ENCODE results near the gene PARD3B. TPM values are rescaled to one million over a fixed set of nuclear protein-coding genes. Genes with fewer than 3 reads are reported as not detected.

The PARD3B gene
- total RNA-seq, 2 experiments from 2014 or later: 0.49 to 1.1 TPM

DNA sequence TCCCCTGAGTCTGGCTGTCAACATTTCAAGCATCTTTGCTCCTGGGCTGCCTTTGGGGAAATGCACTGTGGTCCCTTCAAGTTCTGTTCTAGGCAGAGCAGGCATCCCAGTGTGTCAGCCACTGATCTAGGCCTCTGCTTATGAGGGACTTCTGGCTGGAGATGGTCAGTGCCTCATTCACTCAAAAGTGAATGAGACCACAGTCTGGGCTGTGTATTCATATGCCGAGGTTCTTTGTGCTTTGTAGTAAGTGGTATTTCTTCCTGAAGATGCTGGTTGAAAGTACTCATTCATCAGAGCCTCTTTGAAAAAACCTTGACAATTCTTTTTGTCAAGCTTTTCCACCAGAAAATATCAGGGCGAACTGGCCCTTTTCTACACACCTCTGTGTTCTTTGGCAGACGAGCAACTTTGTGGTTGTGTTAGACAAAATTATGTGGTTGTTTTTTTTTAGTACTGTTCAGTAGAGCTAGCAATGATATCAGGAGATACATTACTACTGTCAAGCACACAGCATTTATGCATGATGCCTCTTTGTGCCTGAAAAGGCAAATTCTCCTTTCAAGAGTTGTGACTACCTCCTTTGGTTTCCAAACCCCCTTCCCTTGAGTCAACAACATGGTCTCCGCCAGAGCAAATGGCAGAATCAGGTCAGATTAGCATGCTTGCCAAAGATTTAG, 626.1 kb downstream of the PARD3B start:
- Mint-ChIP-seq H3K9me3 (peaks cover 4% of the 10 kb centered on the region), H3K4me3 (no peak overlapping the region), H3K27me3 (no peaks in the 10 kb centered on the region), H3K36me3 (no peaks in the 10 kb centered on the region), H3K4me1 (peaks cover 6% of the 10 kb centered on the region), H3K27ac (no peak overlapping the region)
- no peak for DNase-seq

DNA sequence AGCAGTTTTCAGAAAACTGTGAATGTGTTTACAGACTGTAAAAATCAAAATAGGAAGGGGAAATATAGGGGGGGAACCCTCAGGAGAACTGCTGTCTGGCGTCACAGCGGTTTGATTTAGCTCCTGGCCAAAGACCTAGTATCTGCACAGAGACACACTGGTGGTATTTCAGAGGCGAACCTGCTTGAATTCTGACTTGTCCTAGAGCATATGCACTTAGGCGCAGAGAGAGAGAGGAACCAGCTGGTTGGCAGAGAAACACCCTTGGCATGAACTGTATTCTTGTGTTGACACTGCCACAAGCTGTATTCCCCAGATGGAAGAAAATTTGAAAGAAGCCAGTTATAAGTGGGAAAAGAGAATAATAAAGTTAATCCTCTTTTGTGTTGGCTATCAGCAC, 630.6 kb downstream of the PARD3B start:
- H3K27ac Mint-ChIP-seq: no peak overlapping the region
- H3K9me3 Mint-ChIP-seq: no peaks in the 10 kb centered on the region
- no peak for DNase-seq
- H3K4me1 Mint-ChIP-seq: no peaks in the 10 kb centered on the region
- no peaks in the 10 kb centered on the region for H3K36me3 Mint-ChIP-seq
- no peak overlapping the region for H3K4me3 Mint-ChIP-seq
- H3K27me3 Mint-ChIP-seq: no peaks in the 10 kb centered on the region

DNA sequence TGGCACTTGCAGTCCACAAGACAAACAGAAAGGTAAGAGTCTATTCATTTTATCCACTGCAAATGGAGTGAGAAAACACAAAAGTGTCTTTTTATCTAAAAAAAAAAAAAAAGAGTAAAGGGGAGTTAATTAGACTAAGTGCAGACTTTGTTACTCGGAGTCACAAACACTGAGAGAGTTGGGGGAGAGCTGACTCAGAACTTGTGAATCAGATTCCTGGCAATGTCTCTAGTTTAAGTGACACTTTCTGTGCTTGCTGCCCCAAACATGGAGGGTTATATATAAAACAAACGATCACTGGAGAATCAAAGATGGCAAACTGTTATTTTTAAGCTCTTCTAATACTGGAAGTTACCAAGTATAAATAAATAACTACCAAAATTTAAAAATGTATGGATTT, 631.3 kb downstream of the PARD3B start:
- H3K9me3 Mint-ChIP-seq: no peaks in the 10 kb centered on the region
- no peaks in the 10 kb centered on the region for H3K4me1 Mint-ChIP-seq
- H3K27ac Mint-ChIP-seq: no peak overlapping the region
- H3K36me3 Mint-ChIP-seq: no peaks in the 10 kb centered on the region
- DNase-seq: no peak
- no peaks in the 10 kb centered on the region for H3K27me3 Mint-ChIP-seq
- no peak overlapping the region for H3K4me3 Mint-ChIP-seq

DNA sequence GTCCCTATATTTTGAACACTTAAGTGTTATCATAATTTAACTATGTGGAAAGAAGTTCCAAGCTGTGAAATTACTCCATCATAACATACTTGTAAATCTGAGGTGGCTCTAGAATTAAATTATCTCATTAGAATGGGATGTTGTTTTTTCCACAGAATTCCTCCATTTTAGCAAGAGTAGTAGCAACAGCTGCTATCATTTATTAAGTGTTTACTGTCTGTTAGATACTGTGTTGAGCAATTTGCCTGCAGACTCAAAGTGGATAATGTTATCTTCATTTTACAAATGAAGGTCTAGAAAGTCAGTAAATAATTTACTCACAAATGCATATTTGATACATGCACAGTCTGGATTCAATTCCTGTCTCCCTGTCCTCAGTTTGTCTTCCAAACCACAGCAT, 632.3 kb downstream of the PARD3B start:
- Mint-ChIP-seq H3K27me3 (no peaks in the 10 kb centered on the region), H3K4me3 (no peak overlapping the region), H3K36me3 (no peaks in the 10 kb centered on the region), H3K4me1 (no peaks in the 10 kb centered on the region), H3K27ac (no peak overlapping the region), H3K9me3 (no peaks in the 10 kb centered on the region)
- no peak for DNase-seq

DNA sequence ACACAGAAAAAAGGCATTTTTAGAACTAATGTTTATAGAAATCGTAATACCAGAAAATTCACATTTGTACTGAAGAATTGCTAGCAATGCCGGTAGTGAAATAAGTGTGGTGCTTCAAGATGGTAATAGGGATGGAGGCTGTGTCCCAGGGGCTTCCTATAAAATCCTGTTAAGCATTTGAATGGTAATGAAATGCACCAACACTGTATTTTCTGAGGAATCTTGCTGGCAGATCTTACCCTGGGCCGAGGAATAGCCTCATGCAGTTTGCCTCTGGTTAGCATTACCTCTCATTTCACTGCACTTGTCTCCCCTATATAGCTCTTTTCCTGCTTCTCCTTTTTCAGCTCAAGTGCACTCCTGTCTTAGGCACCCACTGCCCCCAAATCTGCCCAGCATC, 635.5 kb downstream of the PARD3B start:
- no peak overlapping the region for H3K4me3 Mint-ChIP-seq
- no peak for DNase-seq
- H3K27me3 Mint-ChIP-seq: no peaks in the 10 kb centered on the region
- no peak overlapping the region for H3K27ac Mint-ChIP-seq
- H3K4me1 Mint-ChIP-seq: no peaks in the 10 kb centered on the region
- H3K9me3 Mint-ChIP-seq: no peaks in the 10 kb centered on the region
- H3K36me3 Mint-ChIP-seq: no peaks in the 10 kb centered on the region

DNA sequence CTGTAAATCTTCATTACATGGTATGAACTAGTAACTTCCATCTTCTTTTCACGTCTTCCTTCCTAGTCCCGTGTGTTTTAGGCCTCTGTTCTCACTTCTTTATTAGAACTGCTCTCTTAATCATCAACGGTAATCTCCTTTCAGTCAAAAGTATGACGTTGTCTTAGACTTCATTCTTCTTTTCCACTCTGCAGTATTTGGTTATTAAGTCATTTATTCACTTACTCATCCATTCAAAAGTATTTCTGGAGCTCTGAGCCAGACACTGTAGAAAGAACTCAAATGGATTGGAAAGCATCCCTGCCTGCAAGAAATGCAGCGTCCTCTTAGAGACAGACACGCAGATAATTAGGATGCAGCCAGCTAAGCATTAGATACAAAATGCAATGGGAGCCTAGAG, 642.5 kb downstream of the PARD3B start:
- no peak overlapping the region for H3K27ac Mint-ChIP-seq
- no peaks in the 10 kb centered on the region for H3K36me3 Mint-ChIP-seq
- H3K27me3 Mint-ChIP-seq: no peaks in the 10 kb centered on the region
- peaks cover 2% of the 10 kb centered on the region for H3K4me1 Mint-ChIP-seq
- no peak overlapping the region for H3K4me3 Mint-ChIP-seq
- DNase-seq: no peak
- H3K9me3 Mint-ChIP-seq: no peaks in the 10 kb centered on the region

DNA sequence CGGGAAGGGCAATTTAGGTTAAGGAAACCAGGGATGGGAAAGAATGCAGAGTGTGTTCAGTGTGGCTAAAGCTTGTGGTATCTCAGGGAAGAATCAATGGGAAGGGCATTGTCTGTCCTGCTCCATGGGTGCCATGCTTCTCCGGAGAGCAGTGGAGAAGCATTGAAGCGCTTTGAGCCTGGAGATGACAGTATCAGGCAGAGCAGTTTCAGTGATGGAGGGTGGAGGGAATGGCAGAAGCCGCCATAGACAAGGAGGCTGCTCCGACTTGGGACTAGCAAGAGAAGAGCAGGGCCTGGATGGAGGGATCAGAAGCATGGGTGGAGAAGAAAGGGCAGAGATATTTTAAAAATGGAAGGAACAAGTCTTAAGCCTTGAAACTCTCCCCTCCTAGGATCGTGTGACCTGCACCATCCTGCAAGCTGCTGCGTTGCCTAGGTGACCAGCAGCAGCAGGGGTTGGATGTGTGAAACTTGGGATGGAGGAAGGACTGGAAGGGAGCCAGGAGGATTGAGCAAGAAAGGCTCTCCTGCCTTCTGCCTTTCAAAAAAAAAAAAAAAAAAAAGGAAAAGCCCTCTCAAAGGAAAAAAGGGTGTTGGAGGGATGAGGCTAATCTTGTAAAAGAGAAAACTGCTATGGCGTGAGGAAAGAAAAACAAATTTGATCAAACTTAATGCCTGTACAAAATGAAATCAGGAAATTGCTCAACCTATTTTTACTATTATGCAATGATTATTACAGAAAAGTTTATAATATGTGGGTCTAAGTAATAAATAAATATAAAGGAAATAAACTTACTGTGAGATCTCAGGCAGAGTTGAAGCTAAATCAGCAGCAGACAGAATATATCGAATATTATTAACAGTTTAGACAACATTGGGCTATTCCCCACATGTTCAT, 643.2 kb downstream of the PARD3B start:
- DNase-seq: no peak
- Mint-ChIP-seq H3K36me3 (no peaks in the 10 kb centered on the region), H3K27me3 (no peaks in the 10 kb centered on the region), H3K9me3 (no peaks in the 10 kb centered on the region), H3K4me3 (no peak overlapping the region), H3K27ac (no peak overlapping the region), H3K4me1 (peaks cover 2% of the 10 kb centered on the region)

DNA sequence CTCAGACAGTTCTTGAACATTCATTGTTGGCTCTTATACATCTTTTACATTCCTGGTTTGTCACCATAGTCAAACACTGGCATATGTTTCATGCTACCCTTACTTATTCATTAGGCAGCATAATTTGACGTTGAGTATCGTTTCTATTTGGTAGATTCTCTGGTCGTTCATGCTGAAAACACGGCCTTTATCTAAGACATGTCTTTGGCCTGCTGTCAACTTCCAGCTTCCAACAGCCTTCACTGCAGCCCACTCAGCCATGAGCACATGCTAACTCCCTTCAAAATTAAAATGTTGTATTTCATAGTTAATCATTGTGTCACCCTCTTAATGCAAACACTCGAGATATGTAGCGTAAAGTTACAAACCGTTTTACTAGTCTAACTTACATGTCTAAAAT, 644.0 kb downstream of the PARD3B start:
- H3K27ac Mint-ChIP-seq: no peak overlapping the region
- DNase-seq: no peak
- no peaks in the 10 kb centered on the region for H3K9me3 Mint-ChIP-seq
- H3K4me3 Mint-ChIP-seq: no peak overlapping the region
- no peaks in the 10 kb centered on the region for H3K36me3 Mint-ChIP-seq
- H3K27me3 Mint-ChIP-seq: no peaks in the 10 kb centered on the region
- H3K4me1 Mint-ChIP-seq: peaks cover 2% of the 10 kb centered on the region

DNA sequence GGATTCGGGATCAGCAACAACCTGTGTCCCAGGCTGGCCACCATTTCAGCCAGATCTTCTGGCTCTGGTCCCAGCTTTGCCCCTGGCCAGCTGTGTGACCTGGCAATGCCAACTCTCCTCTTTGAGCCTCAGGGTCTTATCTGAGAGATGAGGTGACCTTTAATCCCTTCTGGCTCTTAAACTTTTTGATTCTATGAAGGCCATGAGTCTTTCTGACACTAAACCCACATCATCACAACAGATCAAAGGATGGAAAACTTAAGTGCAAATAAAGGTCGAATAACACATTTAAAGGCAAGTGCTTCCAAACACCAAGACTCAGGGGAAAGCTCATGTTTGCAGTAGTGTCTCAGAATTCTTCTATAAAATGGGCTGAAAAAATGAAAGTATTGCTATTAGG, 645.3 kb downstream of the PARD3B start:
- Mint-ChIP-seq H3K27ac (no peak overlapping the region), H3K27me3 (no peaks in the 10 kb centered on the region), H3K4me1 (peaks cover 2% of the 10 kb centered on the region), H3K4me3 (no peak overlapping the region), H3K9me3 (no peaks in the 10 kb centered on the region), H3K36me3 (no peaks in the 10 kb centered on the region)
- no peak for DNase-seq

DNA sequence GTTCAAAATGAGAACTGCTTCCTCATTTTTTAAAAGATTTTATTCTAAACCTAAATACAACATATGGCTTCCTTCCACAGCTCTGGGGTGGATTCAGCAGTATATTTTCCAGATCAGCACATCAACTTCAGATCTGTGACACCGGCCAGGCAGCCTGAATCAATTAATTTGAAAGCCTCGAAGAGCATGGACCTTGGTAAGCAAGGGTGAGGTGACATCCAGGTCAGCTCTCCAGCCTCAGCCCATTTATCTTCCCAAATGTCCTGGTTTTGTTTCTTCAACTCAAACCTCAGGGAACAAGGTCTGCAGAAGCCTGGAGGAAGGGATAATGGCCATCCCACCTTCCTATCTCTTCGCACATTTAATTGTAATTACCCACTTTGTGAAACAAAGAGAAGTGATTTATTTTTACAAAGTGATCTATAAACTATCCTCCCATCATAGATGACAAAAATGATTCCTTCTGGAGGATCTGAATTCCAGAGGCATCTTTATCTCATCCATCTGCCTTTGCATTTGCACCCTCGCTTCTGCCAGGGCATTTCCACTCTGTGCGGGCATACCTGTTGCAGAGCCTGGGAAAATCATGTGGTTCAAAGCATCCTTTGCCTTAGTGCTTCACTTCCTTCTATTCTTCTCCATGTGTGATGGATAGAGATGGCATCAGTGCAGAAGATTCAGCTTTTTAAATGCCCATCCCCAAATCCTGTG, 648.0 kb downstream of the PARD3B start:
- H3K27me3 Mint-ChIP-seq: no peaks in the 10 kb centered on the region
- no peak overlapping the region for H3K27ac Mint-ChIP-seq
- no peaks in the 10 kb centered on the region for H3K9me3 Mint-ChIP-seq
- H3K4me1 Mint-ChIP-seq: peaks cover 9% of the 10 kb centered on the region
- no peak for DNase-seq
- H3K36me3 Mint-ChIP-seq: no peaks in the 10 kb centered on the region
- no peak overlapping the region for H3K4me3 Mint-ChIP-seq

DNA sequence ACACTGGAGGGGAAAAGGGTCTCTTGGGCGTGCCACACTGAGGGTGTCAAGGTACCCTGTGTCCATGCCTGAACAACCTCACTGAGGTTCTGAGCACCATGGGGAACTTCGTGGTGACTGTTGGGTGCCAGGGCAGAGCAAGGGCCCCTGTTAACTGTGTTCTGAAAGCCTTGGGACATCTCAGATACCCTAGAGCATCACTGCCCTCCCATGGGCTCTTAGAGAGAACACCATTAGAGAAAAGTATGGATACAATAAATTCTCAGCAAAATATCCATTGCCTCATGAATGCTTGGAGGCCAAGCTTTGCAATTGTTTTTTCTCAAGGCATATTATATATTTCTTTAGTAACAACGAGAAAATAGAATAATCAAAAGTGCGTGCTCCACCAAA, 648.6 kb downstream of the PARD3B start:
- Mint-ChIP-seq H3K9me3 (no peaks in the 10 kb centered on the region), H3K27ac (no peak overlapping the region), H3K27me3 (no peaks in the 10 kb centered on the region), H3K4me3 (no peak overlapping the region), H3K36me3 (no peaks in the 10 kb centered on the region), H3K4me1 (peaks cover 10% of the 10 kb centered on the region)
- DNase-seq: no peak

DNA sequence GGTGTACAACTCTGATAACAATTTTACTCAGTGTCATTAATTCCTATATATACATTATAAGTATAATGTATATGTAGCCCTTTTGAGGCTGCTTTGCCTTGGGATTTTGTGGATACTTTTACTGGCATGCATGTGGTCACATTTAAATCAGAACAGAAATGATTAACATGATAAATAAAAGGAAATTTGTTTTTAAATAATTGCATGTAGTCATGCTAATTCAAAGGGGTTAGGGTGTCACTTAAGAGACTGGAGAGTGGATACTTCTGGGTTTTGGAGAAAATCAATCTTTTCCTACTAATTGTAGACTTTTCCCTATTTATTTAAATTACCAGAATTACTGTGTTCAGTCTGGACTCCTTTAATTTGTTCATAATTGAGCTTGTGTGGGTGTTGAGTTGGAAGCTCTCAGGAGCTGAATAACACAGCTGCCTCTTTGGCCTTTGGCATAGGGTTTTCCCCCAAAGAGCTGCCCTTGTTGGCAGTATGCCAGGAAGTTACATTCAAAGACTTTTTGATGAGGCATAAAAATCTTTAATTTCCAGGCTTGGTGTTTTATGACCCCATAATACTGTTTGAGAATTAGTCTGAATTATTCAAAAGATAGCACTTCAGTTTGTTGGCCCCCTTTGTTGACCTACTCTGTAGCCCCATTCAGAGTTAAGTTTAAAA, 652.3 kb downstream of the PARD3B start:
- no peaks in the 10 kb centered on the region for H3K9me3 Mint-ChIP-seq
- no peaks in the 10 kb centered on the region for H3K36me3 Mint-ChIP-seq
- peak; percentile 17 for DNase-seq
- no peaks in the 10 kb centered on the region for H3K27me3 Mint-ChIP-seq
- no peak overlapping the region for H3K27ac Mint-ChIP-seq
- H3K4me1 Mint-ChIP-seq: peaks cover 8% of the 10 kb centered on the region
- H3K4me3 Mint-ChIP-seq: no peak overlapping the region

DNA sequence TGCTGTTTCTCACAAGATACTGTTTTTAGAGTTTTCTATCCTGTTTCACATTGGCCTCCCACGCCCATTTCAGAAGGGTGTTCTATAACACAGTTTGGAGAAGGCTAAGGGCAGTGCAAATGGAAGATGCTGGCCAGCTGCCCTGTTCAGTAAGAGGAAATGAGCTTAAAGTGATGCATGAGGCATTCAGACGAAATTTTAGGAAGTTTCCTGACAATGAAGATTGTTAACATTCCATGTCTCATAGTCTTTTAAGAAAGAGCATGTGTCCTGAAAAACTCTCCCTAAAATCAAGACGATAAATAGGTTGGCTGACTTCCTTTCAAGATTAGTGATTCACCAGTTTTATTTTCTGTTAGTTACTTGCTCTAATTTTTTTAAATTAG, 652.9 kb downstream of the PARD3B start:
- no peak for DNase-seq
- peaks cover 8% of the 10 kb centered on the region for H3K4me1 Mint-ChIP-seq
- H3K27me3 Mint-ChIP-seq: no peaks in the 10 kb centered on the region
- no peak overlapping the region for H3K4me3 Mint-ChIP-seq
- no peaks in the 10 kb centered on the region for H3K36me3 Mint-ChIP-seq
- H3K27ac Mint-ChIP-seq: no peak overlapping the region
- H3K9me3 Mint-ChIP-seq: no peaks in the 10 kb centered on the region

DNA sequence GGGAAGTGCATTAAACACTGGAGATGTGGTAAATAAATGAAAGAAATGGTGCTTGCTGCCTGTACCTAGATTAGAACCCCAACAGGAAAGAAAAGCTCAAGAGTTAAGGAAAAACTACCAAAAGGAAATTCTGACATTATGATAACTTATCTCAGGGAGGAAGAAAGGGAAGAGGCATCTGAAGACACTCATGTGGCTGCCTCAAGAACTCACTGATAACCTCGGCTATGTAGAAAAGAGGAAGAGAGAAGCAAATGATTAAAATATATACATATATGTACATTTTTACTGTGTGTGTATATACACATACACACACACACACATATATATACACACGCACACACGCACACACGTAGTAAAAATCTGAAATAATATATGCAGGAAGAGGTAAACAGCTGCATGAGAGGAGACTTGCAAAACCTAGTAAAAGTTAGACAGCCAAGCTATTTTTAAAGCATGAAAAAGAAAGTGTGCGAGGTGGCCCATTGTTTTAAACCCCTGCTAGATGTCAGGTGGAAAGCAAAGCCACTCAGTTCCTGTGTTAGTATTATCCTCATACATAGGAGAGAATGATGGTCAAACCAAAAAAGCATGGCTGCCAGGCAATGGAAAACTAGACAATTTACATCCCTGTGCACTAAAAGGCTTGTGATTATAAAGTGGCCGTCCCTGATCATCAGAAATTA, 654.0 kb downstream of the PARD3B start:
- H3K36me3 Mint-ChIP-seq: no peaks in the 10 kb centered on the region
- no peak for DNase-seq
- H3K4me1 Mint-ChIP-seq: peaks cover 8% of the 10 kb centered on the region
- H3K4me3 Mint-ChIP-seq: no peak overlapping the region
- no peaks in the 10 kb centered on the region for H3K27me3 Mint-ChIP-seq
- H3K27ac Mint-ChIP-seq: no peak overlapping the region
- no peaks in the 10 kb centered on the region for H3K9me3 Mint-ChIP-seq

All from activated naive CD8-positive, alpha-beta T cell treated with anti-CD3 and anti-CD28 coated beads for 36 hours (primary cell).